ENCODE results near the gene C1orf232. TPM values are rescaled to one million over a fixed set of nuclear protein-coding genes. Genes with fewer than 3 reads are reported as not detected.

Gene C1orf232
- polyA plus RNA-seq (2013, experiment 1 of 2) = 0.13 TPM
- polyA plus RNA-seq (2013, experiment 2 of 2) = not detected

GRCh38 chr1:26168410-26169197 is at the start of gene C1orf232:
Gene C1orf232, minus strand, starts transcription at chr1:26168963. Its CDS starts 464 bp downstream, at chr1:26168499.
- Histone ChIP-seq H2BK5ac (ENCODE audit: low read length) (peak within 1 kb of the TSS; percentile 99), H3K36me3 (replicated peaks in 1 of 2; ENCODE audit: control insufficient read depth in 2 of 2, insufficient read depth in 2 of 2, low read length in 2 of 2) (peaks cover 7 to 11% of the 10 kb centered on the region in 2 donors), H2BK12ac (ENCODE audit: low read length) (peak within 1 kb of the TSS; percentile 90), H3K79me1 (ENCODE audit: low read depth, low read length) (peaks cover 8% of the 10 kb centered on the region), H4K91ac (ENCODE audit: low read depth, low read length, poor library complexity) (peak within 1 kb of the TSS; percentile 92), H3K27ac (replicated peaks; ENCODE audit: low read length) (peak within 1 kb of the TSS; percentile 53), H3K4ac (ENCODE audit: low read length) (peak within 1 kb of the TSS; percentile 53), H3K4me3 (ENCODE audit: low read length in 2 of 2) (peak within 1 kb of the TSS; percentile 70 to 87), H3K23ac (ENCODE audit: low read depth, low read length, poor library complexity) (peak within 1 kb of the TSS; percentile 98), H3K27me3 (ENCODE audit: control insufficient read depth in 3 of 3, insufficient read depth in 3 of 3, low read depth in 1 of 3, low read length in 3 of 3) (peaks cover 0 to 5% (median 3%) of the 10 kb centered on the region in 3 experiments), H2AK5ac (ENCODE audit: low read depth, low read length) (peak within 1 kb of the TSS; percentile 99), H2BK120ac (ENCODE audit: low read depth, low read length) (peak within 1 kb of the TSS; percentile 21), H3K18ac (ENCODE audit: low read length) (peak within 1 kb of the TSS; percentile 95), H2AFZ (ENCODE audit: low read length) (peak within 1 kb of the TSS; percentile 97), H4K8ac (ENCODE audit: low read depth, low read length) (no peak within 1 kb of the TSS), H3K4me2 (ENCODE audit: insufficient read depth, low read length, poor library complexity, severe bottlenecking) (peak within 1 kb of the TSS; percentile 98), H3K14ac (ENCODE audit: low read length) (peak within 1 kb of the TSS; percentile 98), H3K4me1 (ENCODE audit: control insufficient read depth in 2 of 2, insufficient read depth in 1 of 2, low read depth in 1 of 2, low read length in 2 of 2) (peaks cover 28 to 48% of the 10 kb centered on the region in 2 donors), H3K9ac (ENCODE audit: low read depth, low read length, poor library complexity) (peak within 1 kb of the TSS; percentile 82), H2BK15ac (ENCODE audit: low read length) (peak within 1 kb of the TSS; percentile 96), H3K9me3 (replicated peaks in 1 of 2; ENCODE audit: control insufficient read depth in 2 of 2, insufficient read depth in 1 of 2, low read depth in 1 of 2, low read length in 2 of 2) (no peaks in the 10 kb centered on the region)
- DNase-seq (ENCODE audit: low spot score) = no peak
- no CpG with 5 or more reads among the region's 5 CpGs for WGBS, 2 donors (ENCODE audit: extremely low coverage in 2 of 2, insufficient read length in 2 of 2, insufficient replicate concordance in 1 of 2)

GRCh38 chr1:26215246-26215645 is 46.5 kb upstream of the C1orf232 start:
- Histone ChIP-seq H2BK12ac (ENCODE audit: low read length) (no peak overlapping the region), H3K18ac (ENCODE audit: low read length) (no peak overlapping the region), H3K4me1 (ENCODE audit: control insufficient read depth in 2 of 2, insufficient read depth in 1 of 2, low read depth in 1 of 2, low read length in 2 of 2) (peaks cover 3 to 4% of the 10 kb centered on the region in 2 donors), H3K4ac (ENCODE audit: low read length) (no peak overlapping the region), H3K27ac (replicated peaks; ENCODE audit: low read length) (no peak overlapping the region), H2BK120ac (ENCODE audit: low read depth, low read length) (no peak overlapping the region), H4K91ac (ENCODE audit: low read depth, low read length, poor library complexity) (no peak overlapping the region), H3K14ac (ENCODE audit: low read length) (no peak overlapping the region), H3K27me3 (ENCODE audit: control insufficient read depth in 3 of 3, insufficient read depth in 3 of 3, low read depth in 1 of 3, low read length in 3 of 3) (peaks cover 0 to 18% (median 0%) of the 10 kb centered on the region in 3 experiments), H3K9me3 (replicated peaks in 1 of 2; ENCODE audit: control insufficient read depth in 2 of 2, insufficient read depth in 1 of 2, low read depth in 1 of 2, low read length in 2 of 2) (no peaks in the 10 kb centered on the region), H2AFZ (ENCODE audit: low read length) (no peak overlapping the region), H3K36me3 (replicated peaks in 1 of 2; ENCODE audit: control insufficient read depth in 2 of 2, insufficient read depth in 2 of 2, low read length in 2 of 2) (no peaks in the 10 kb centered on the region), H3K9ac (ENCODE audit: low read depth, low read length, poor library complexity) (no peak overlapping the region), H3K4me3 (ENCODE audit: low read length in 2 of 2) (no peak overlapping the region), H2BK15ac (ENCODE audit: low read length) (no peak overlapping the region), H3K23ac (ENCODE audit: low read depth, low read length, poor library complexity) (no peak overlapping the region), H2BK5ac (ENCODE audit: low read length) (no peak overlapping the region), H2AK5ac (ENCODE audit: low read depth, low read length) (no peak overlapping the region), H3K79me1 (ENCODE audit: low read depth, low read length) (no peaks in the 10 kb centered on the region), H4K8ac (ENCODE audit: low read depth, low read length) (no peak overlapping the region), H3K4me2 (ENCODE audit: insufficient read depth, low read length, poor library complexity, severe bottlenecking) (no peak overlapping the region)
- WGBS, 2 donors (ENCODE audit: extremely low coverage in 2 of 2, insufficient read length in 2 of 2, insufficient replicate concordance in 1 of 2) = no CpG with 5 or more reads among the region's 3 CpGs
- no peak for DNase-seq (ENCODE audit: low spot score)

- WGBS, 2 donors (ENCODE audit: extremely low coverage in 2 of 2, insufficient read length in 2 of 2, insufficient replicate concordance in 1 of 2) = no CpG with 5 or more reads among the region's 6 CpGs
- no peak for DNase-seq (ENCODE audit: low spot score)
- no peak overlapping the region for H2BK5ac ChIP-seq (ENCODE audit: low read length)
These were observed 44.7 kb upstream of the C1orf232 start for GRCh38 chr1:26213335-26213905.

GRCh38 chr1:26212726-26213125 is 44.0 kb upstream of the C1orf232 start:
- Histone ChIP-seq H3K4ac (ENCODE audit: low read length) (no peak overlapping the region), H4K91ac (ENCODE audit: low read depth, low read length, poor library complexity) (no peak overlapping the region), H3K4me3 (ENCODE audit: low read length in 2 of 2) (no peak overlapping the region), H3K27me3 (ENCODE audit: control insufficient read depth in 3 of 3, insufficient read depth in 3 of 3, low read depth in 1 of 3, low read length in 3 of 3) (peaks cover 0 to 21% (median 0%) of the 10 kb centered on the region in 3 experiments), H3K14ac (ENCODE audit: low read length) (no peak overlapping the region), H2AFZ (ENCODE audit: low read length) (no peak overlapping the region), H2AK5ac (ENCODE audit: low read depth, low read length) (no peak overlapping the region), H2BK120ac (ENCODE audit: low read depth, low read length) (no peak overlapping the region), H3K79me1 (ENCODE audit: low read depth, low read length) (no peaks in the 10 kb centered on the region), H3K18ac (ENCODE audit: low read length) (no peak overlapping the region), H4K8ac (ENCODE audit: low read depth, low read length) (no peak overlapping the region), H3K9ac (ENCODE audit: low read depth, low read length, poor library complexity) (no peak overlapping the region), H3K27ac (replicated peaks; ENCODE audit: low read length) (no peak overlapping the region), H2BK5ac (ENCODE audit: low read length) (no peak overlapping the region), H2BK15ac (ENCODE audit: low read length) (no peak overlapping the region), H3K23ac (ENCODE audit: low read depth, low read length, poor library complexity) (no peak overlapping the region), H2BK12ac (ENCODE audit: low read length) (no peak overlapping the region), H3K36me3 (replicated peaks in 1 of 2; ENCODE audit: control insufficient read depth in 2 of 2, insufficient read depth in 2 of 2, low read length in 2 of 2) (no peaks in the 10 kb centered on the region), H3K4me1 (ENCODE audit: control insufficient read depth in 2 of 2, insufficient read depth in 1 of 2, low read depth in 1 of 2, low read length in 2 of 2) (peaks cover 0 to 3% of the 10 kb centered on the region in 2 donors), H3K9me3 (replicated peaks in 1 of 2; ENCODE audit: control insufficient read depth in 2 of 2, insufficient read depth in 1 of 2, low read depth in 1 of 2, low read length in 2 of 2) (no peaks in the 10 kb centered on the region), H3K4me2 (ENCODE audit: insufficient read depth, low read length, poor library complexity, severe bottlenecking) (no peak overlapping the region)
- no CpG with 5 or more reads among the region's 5 CpGs for WGBS, 2 donors (ENCODE audit: extremely low coverage in 2 of 2, insufficient read length in 2 of 2, insufficient replicate concordance in 1 of 2)
- no peak for DNase-seq (ENCODE audit: low spot score)

More at GRCh38 chr1:26213335-26213905, 44.7 kb upstream of the C1orf232 start:
- H3K4me3 ChIP-seq (ENCODE audit: low read length in 2 of 2) = no peak overlapping the region
- H3K27me3 ChIP-seq (ENCODE audit: control insufficient read depth in 3 of 3, insufficient read depth in 3 of 3, low read depth in 1 of 3, low read length in 3 of 3) = peaks cover 0 to 18% (median 0%) of the 10 kb centered on the region in 3 experiments
- H2BK15ac ChIP-seq (ENCODE audit: low read length) = no peak overlapping the region
- no peak overlapping the region for H3K14ac ChIP-seq (ENCODE audit: low read length)
- H3K27ac ChIP-seq (replicated peaks; ENCODE audit: low read length) = no peak overlapping the region
- no peaks in the 10 kb centered on the region for H3K79me1 ChIP-seq (ENCODE audit: low read depth, low read length)
- H3K4me1 ChIP-seq (ENCODE audit: control insufficient read depth in 2 of 2, insufficient read depth in 1 of 2, low read depth in 1 of 2, low read length in 2 of 2) = peaks cover 0 to 3% of the 10 kb centered on the region in 2 donors
- H2BK12ac ChIP-seq (ENCODE audit: low read length) = no peak overlapping the region
- H3K9ac ChIP-seq (ENCODE audit: low read depth, low read length, poor library complexity) = no peak overlapping the region
- no peaks in the 10 kb centered on the region for H3K36me3 ChIP-seq (replicated peaks in 1 of 2; ENCODE audit: control insufficient read depth in 2 of 2, insufficient read depth in 2 of 2, low read length in 2 of 2)
- no peaks in the 10 kb centered on the region for H3K9me3 ChIP-seq (replicated peaks in 1 of 2; ENCODE audit: control insufficient read depth in 2 of 2, insufficient read depth in 1 of 2, low read depth in 1 of 2, low read length in 2 of 2)
- no peak overlapping the region for H3K4ac ChIP-seq (ENCODE audit: low read length)
- no peak overlapping the region for H2AFZ ChIP-seq (ENCODE audit: low read length)
- no peak overlapping the region for H3K18ac ChIP-seq (ENCODE audit: low read length)
- no peak overlapping the region for H3K4me2 ChIP-seq (ENCODE audit: insufficient read depth, low read length, poor library complexity, severe bottlenecking)
- H4K91ac ChIP-seq (ENCODE audit: low read depth, low read length, poor library complexity) = no peak overlapping the region
- no peak overlapping the region for H4K8ac ChIP-seq (ENCODE audit: low read depth, low read length)
- H3K23ac ChIP-seq (ENCODE audit: low read depth, low read length, poor library complexity) = no peak overlapping the region
- no peak overlapping the region for H2BK120ac ChIP-seq (ENCODE audit: low read depth, low read length)
- no peak overlapping the region for H2AK5ac ChIP-seq (ENCODE audit: low read depth, low read length)

Data from neuronal stem cell (in vitro differentiated cells).